DMS 273 (cell line): Measurements from ENCODE around the gene SV2C.

Experiments
- DNase-seq: peaks from one replicate; lab custom pipeline; 2025; ENCODE audit not compliant: unreplicated experiment; lab: John Stamatoyannopoulos, UW

The SV2C gene

GRCh38 chr5:76163111-76163628 is 80.0 kb downstream of the SV2C start:
- DNase-seq = no peak

DNA sequence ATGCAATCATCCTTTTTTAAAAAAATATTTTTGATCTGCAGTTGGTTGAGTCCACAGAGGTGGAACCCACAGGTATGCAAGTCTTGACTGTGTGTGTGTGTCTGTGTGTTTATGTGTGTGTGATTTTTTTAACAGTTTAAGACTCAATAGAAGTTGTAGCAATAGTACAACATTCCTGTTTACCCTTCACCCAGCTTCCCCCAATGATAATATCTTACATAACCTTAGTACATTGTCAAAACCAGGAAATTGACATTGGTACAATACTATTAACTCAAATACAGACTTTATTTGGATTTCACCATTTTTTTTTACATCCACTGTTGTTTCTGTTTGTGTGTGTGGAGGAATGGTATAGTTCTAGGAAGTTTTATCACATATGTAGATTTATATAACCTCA is 81.8 kb downstream of the SV2C start:
- no peak for DNase-seq

- no peak for DNase-seq
Measured at GRCh38 chr5:76165711-76166374, 82.7 kb downstream of the SV2C start.

GRCh38 chr5:76166886-76167576 is 83.8 kb downstream of the SV2C start:
- DNase-seq = no peak

DNA sequence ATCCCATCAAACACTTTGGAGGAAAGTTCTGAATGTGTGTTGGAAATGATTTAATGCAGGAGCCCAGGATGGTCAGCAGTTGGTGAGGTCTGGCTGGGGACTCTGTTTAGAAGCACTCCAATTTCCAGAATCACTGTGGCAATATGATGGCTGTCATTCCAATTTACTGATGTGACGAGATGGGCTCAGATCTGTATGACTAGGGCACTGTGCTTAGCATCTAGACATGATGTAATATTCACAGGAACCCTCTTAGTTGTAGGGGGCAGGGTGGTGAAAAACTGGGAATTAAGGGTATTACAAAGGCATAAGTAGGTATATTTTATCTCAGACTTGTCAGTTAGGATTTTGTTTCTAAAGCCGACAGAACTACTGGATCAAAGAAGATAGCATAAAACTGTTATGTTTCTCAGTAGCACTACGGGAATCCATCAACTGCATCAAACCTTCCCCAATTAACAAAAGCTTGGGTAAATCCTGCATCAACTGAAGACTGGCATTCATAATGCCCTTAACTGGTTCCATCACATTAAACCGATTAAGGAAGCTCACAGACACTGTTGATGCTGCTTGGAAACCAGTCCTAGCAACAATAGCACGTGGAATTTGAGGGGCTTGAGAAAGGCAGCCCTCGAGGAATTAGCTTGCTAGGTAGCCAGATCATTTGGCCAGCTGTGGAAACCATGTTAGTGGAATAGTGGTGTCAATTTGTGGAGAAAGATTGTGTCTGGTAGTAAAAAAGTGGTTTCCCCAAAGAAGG is 86.1 kb downstream of the SV2C start:
- DNase-seq = no peak

GRCh38 chr5:76174101-76174500 is 90.9 kb downstream of the SV2C start:
- no peak for DNase-seq

GRCh38 chr5:76175051-76175666 is 92.0 kb downstream of the SV2C start:
- DNase-seq = peak; percentile 77

DNA sequence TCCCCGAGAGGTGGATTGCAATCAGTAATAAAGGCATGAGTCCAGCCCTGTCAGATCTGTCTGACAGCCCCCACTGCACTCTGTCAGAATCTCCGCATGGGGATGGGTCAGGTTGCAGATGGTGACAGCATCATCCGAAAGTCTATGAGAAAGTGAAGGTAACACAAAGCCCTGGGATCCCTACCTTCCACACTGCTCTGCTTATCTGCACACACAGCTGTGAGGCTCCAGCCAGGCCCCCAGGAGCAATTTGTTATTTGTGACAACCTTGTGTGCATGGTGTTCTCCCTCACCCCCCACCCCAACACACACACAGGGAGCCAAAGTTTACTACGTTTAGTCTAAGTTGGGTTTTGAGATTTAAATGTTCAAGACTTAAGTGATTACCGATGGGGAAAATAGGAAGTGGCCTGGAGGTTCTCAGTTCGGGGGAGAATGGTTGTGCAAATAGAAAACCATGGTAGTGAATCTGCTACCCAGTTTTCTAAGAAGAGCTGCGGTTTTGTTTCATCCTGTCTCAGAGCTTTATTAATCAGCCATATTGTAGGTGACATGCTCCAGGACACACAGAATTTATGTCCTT is 92.7 kb downstream of the SV2C start:
- DNase-seq = no peak

DNA sequence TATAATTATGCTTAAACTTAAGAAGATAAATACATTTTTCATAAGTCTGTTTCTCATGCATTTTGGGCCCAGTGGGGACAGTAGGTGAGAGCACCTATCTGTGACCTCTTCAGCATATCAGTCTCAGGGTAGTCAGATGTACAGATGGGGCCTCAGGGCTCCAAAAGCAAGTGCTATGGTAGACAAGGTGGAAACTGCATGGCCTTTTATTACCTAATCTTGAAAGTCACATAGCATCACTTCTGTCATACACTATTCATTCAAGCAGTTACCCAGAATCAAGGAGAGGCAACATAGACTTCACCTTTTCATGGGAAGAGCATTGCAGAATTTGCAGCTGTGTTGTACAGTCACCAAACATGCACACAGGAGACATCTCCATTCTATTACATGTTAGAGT is 94.8 kb downstream of the SV2C start:
- DNase-seq = no peak

DNA sequence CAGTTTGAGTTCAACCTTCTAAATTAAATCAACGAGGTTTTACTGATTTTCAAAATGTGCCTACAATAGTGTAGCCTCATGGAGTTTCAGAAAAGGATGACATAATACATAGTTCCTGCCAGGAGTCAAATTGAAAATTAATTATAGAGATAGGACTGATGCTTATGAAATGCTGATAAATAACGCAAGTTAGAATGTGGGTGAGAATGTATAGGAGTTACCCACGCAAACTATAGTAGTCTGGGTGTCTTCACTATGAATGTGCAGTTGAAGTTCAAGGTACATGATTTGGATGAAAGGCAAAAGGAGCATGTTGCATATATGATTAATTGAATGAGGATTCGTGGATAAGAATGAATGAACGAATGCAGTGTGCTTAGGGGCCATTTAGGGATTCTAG is 95.7 kb downstream of the SV2C start:
- DNase-seq = no peak

DNA sequence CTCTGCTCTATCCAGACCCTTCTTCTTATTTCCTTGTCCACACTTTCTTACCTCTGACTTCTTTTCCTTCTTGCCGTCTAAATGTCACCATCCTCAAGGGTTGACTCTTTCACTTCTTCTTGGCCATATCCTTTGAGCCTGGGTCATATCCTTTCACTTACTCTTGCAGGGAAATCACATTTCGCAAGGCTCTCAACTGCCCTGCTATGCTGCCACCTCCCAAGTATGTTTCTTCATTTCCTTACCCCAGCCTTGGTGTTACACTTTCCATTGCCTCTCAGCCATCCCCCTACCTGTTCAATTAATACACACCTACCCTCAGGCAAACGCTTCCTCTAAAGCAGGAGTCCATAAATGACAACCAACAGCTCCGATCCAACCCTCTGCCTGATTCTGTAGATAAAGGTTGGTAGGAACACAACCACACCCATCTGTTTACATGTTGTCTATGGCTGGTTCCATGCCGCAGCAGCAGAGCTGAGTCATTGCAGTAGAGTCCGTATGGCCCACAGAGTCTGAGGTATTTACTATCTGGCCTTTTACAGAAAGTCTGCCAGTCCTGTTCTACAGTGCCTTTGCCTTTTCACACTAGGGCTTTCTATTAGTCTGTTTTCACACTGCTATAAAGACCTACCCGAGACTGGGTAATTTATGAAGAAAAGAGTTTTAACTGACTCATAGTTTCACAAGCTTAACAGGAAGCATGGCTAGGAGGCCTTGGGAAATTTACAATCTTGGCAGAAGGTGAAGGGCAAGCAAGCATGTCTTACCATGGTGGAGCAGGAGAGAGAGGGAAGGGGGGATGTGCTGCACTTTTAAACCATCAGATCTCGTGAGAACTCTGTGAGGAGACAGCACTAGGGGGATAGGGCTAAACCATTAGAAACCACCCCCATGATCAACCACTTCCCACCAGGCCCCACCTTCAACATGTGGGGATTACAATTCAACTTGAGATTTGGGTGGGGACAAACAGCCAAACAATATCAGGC is 97.9 kb downstream of the SV2C start:
- DNase-seq = no peak

DNA sequence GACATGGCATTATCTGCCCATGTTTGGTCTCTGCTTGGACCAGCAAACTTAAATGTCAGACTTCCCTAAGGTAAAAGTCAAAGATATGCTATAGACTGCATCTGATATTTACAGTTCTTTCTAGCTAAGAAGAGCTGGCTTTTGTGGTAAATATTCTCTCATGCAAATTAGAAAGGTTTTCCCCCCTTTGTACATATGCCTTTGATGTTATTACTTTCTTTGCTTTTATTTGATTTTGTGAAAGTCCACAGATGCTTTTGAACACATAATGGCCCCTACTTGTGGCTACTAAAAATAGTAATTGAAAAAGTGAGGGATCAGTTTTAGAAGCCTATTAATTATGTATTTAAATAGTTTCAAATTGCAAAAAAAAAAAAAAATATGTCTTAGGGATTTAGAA is 104.2 kb downstream of the SV2C start:
- DNase-seq = no peak

DNA sequence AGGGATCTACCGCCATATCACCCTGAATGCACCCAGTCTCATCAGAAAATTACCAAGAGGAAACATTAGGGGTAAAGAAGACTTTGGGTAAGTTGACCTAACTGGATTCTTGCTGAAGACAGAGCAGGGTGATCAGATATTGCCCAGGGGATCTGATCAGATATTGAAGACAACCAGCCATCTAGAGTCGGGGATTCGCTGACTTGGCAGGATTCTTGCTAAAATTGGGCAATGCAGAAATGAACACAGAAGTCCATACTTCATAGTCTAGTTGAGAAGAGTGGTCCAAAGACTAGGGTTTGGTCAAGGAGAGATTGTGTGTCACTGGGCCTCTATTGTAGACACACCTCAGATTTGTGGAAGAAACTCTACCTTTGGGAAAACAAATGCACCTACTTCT is 107.2 kb downstream of the SV2C start:
- no peak for DNase-seq

GRCh38 chr5:76192837-76193236 is 109.7 kb downstream of the SV2C start:
- DNase-seq = peak; percentile 4

GRCh38 chr5:76193635-76194034 is 110.5 kb downstream of the SV2C start:
- no peak for DNase-seq

- DNase-seq = no peak
Measured at GRCh38 chr5:76194340-76194739, 111.2 kb downstream of the SV2C start.

DNA sequence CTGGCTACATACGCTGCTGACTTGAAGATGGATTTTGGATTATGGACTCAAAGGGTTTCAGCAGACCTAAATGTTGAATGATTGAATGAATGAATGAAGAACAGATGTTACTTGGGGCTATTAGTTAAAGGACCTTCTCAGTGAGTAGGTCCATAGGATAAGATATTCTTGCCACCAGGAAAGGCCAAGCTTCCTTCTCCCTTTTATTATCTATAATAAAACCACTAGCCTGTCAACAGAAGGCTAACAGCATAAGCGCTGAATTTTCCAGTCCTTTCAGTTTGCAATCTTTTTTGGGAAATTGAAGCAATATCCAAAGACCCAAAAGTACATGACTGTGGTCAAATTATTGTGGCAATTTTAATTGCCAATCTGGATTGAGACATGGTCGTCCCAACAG is 113.3 kb downstream of the SV2C start:
- no peak for DNase-seq

DNA sequence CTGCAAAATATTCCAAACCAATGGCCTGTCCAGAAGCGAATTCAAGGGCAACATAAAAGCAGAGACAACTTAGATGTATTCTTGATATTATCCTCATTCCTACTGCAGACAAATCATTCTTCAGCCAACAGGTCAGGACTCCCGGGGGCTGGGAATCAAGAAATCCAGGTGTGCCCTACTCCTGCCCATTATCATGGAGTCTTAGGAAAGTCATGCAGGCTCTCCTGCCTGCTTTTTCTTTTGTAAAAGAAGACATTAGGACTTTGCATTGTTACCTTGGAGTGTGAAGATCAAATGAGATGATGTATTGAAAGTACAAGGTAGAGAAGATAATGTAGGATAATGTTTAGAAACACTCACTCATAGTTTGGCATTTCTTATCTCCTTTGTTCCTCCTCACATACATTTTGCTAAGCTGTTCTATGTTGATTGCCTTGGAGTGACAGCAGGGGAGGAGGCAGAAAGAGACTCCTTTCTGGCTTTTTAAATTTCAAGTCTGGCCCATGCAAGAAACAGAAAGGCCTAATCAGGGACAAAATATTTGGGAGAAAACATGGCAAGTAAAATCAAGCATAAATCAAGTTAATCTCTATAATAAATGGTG is 113.8 kb downstream of the SV2C start:
- DNase-seq = no peak

DNA sequence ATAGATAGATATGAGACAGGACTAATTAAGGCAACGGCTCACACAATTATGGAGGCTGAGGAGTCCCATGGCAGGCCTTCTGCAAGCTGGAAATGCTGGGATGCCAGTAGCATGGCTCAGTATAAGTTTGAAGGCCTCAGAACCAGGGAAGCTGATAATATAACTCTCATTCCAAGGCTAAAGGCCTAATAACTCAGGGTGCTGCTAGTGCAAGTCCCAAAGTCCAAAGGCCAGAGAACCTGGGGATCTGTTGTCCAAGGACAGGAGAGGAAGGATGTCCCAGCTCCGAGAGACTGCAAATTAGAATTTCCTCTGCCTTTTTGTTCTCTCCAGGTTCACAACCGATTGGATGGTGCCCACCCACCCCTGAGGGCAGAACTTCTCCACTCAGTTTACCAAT is 114.5 kb downstream of the SV2C start:
- DNase-seq = no peak
